ENCODE measurements around the gene SPINT3.

The SPINT3 gene

GRCh38 chr20:45515147-45515913 is at the start of gene SPINT3:
Gene SPINT3, minus strand, starts transcription at chr20:45515622. Its CDS starts 14 bp downstream, at chr20:45515608.
- no peak for DNase-seq (ENCODE audit: low read depth in 2 of 2)

GRCh38 chr20:45564760-45565276 is 49.4 kb upstream of the SPINT3 start:
- DNase-seq (ENCODE audit: low read depth in 2 of 2) = no peak

- no peak for DNase-seq (ENCODE audit: low read depth in 2 of 2)
These were observed 39.8 kb upstream of the SPINT3 start for GRCh38 chr20:45555198-45555597.

- DNase-seq (ENCODE audit: low read depth in 2 of 2) = no peak
These were observed 37.0 kb upstream of the SPINT3 start for GRCh38 chr20:45552456-45552855.

- DNase-seq (ENCODE audit: low read depth in 2 of 2) = no peak
These were observed 35.3 kb upstream of the SPINT3 start for GRCh38 chr20:45550765-45551164.

- no peak for DNase-seq (ENCODE audit: low read depth in 2 of 2)
These were observed 33.0 kb upstream of the SPINT3 start for GRCh38 chr20:45548410-45548809.

- no peak for DNase-seq (ENCODE audit: low read depth in 2 of 2)
These were observed 31.9 kb upstream of the SPINT3 start, which contains the start of gene EPPIN for GRCh38 chr20:45547206-45547770. Gene EPPIN, minus strand, starts transcription at chr20:45547401. Its CDS starts 44 bp downstream, at chr20:45547357.

GRCh38 chr20:45545754-45546453 is 30.5 kb upstream of the SPINT3 start:
- no peak for DNase-seq (ENCODE audit: low read depth in 2 of 2)

- no peak for DNase-seq (ENCODE audit: low read depth in 2 of 2)
These were observed 29.9 kb upstream of the SPINT3 start for GRCh38 chr20:45545351-45545750.

- DNase-seq (ENCODE audit: low read depth in 2 of 2) = no peak
These were observed 24.0 kb upstream of the SPINT3 start, which contains the start of gene WFDC6 for GRCh38 chr20:45539382-45539781. Gene WFDC6, minus strand, starts transcription at chr20:45539482. Its CDS starts 75 bp downstream, at chr20:45539407.

GRCh38 chr20:45538209-45538799 is 22.9 kb upstream of the SPINT3 start:
- no peak for DNase-seq (ENCODE audit: low read depth in 2 of 2)

- no peak for DNase-seq (ENCODE audit: low read depth in 2 of 2)
These were observed 11.9 kb upstream of the SPINT3 start for GRCh38 chr20:45527294-45527693.

GRCh38 chr20:45523821-45524220 is 8.4 kb upstream of the SPINT3 start:
- no peak for DNase-seq (ENCODE audit: low read depth in 2 of 2)

- DNase-seq (ENCODE audit: low read depth in 2 of 2) = no peak
These were observed 2.9 kb upstream of the SPINT3 start for GRCh38 chr20:45518282-45518681.

GRCh38 chr20:45510242-45510862 is 5.1 kb downstream of the SPINT3 start:
- no peak for DNase-seq (ENCODE audit: low read depth in 2 of 2)

- DNase-seq (ENCODE audit: low read depth in 2 of 2) = no peak
These were observed 6.3 kb downstream of the SPINT3 start for GRCh38 chr20:45509091-45509490.

- no peak for DNase-seq (ENCODE audit: low read depth in 2 of 2)
These were observed 7.1 kb downstream of the SPINT3 start for GRCh38 chr20:45508068-45508886.

- DNase-seq (ENCODE audit: low read depth in 2 of 2) = no peak
These were observed 8.2 kb downstream of the SPINT3 start for GRCh38 chr20:45507011-45507820.

GRCh38 chr20:45506398-45506797 is 9.0 kb downstream of the SPINT3 start:
- DNase-seq (ENCODE audit: low read depth in 2 of 2) = no peak

- DNase-seq (ENCODE audit: low read depth in 2 of 2) = no peak
These were observed 12.0 kb downstream of the SPINT3 start for GRCh38 chr20:45503403-45503802.
